Transverse colon (tissue), 4 donors: ENCODE measurements around the gene KIAA0586. TPM values are rescaled to one million over a fixed set of nuclear protein-coding genes. Genes with fewer than 3 reads are reported as not detected.

Experiments
- DNase-seq: peaks from one replicate; pipeline ENCODE4 v3.0.0-alpha.2; 2019
- H3K27ac ChIP-seq, 4 donors: fragments of 200-600 bp; sonication (generic); 2 replicates each; pipeline ENCODE4 v1.5.1; 2016 to 2018; ENCODE audit warnings: inconsistent platforms in 4 of 4
- H3K27me3 ChIP-seq: fragments of 200-600 bp; sonication (generic); 2 replicates; pipeline ENCODE4 v1.5.1; 2017; ENCODE audit warnings: inconsistent platforms
- H3K36me3 ChIP-seq, 4 donors: fragments of 200-600 bp; sonication (generic); 2 replicates each; pipeline ENCODE4 v1.5.1; 2017 to 2019; ENCODE audit warnings: inconsistent platforms in 4 of 4
- H3K4me1 ChIP-seq, 4 donors: fragments of 200-600 bp; sonication (generic); 2 replicates each; pipeline ENCODE4 v1.5.1; 2017 to 2020; ENCODE audit warnings: inconsistent platforms in 4 of 4
- H3K4me3 ChIP-seq, 4 donors: fragments of 200-600 bp; sonication (generic); 1 replicate in 1 of 4; 2 replicates in 3 of 4; pipeline versions ENCODE4 v1.5.1 to v1.6.1; 2017 to 2019; ENCODE audit warnings: inconsistent platforms in 4 of 4
- H3K9me3 ChIP-seq, 2 donors: fragments of 200-600 bp; sonication (generic); 2 replicates each; pipeline ENCODE4 v1.5.1; 2017 to 2019; ENCODE audit warnings: inconsistent platforms in 2 of 2
- EP300 ChIP-seq: sonication (generic); formaldehyde crosslinking; IDR thresholded peaks from one replicate; pipeline ENCODE4 v1.6.1; 2017; ENCODE audit warnings: antibody characterized with exemption, low read depth
- POLR2A ChIP-seq: fragments of 450-650 bp; IDR thresholded peaks from one replicate; pipeline ENCODE4 v1.6.1; 2016; ENCODE audit warnings: antibody characterized with exemption, mild to moderate bottlenecking, moderate library complexity
- POLR2AphosphoS5 ChIP-seq, 3 donors: sonication (generic); formaldehyde crosslinking; IDR thresholded peaks; one replicate each; pipeline ENCODE4 v1.6.1; 2016; ENCODE audit warnings: antibody characterized with exemption in 3 of 3
- WGBS, 2 donors: methylation state at CpG; one replicate each; pipeline ENCODE4 v1.1.5; 2018; ENCODE audit warnings: low coverage in 1 of 2; 5-methylcytosine and 5-hydroxymethylcytosine counted together
- in situ Hi-C, 4 donors: fragments of 200-750 bp; cut with MboI; loops; one replicate each; pipeline versions ENCODE4 v1.15.0 to v1.15.1; 2017; ENCODE audit warnings: low sequenced_read_pairs in 3 of 4, low pct_ligation_motif_present in 1 of 4, low pct_unique_long_range_greater_than_20kb in 1 of 4
- intact Hi-C: fragments of 100-400 bp; cut with DNase I; formaldehyde crosslinking; loops from one replicate; pipeline ENCODE4 v1.15.1; 2023; ENCODE audit warnings: low total_unique reads
- total RNA-seq, 4 donors: library from RNA; depleted of rRNA; stranded (reverse); fragments of >200 nt; gene quantifications; one replicate each; pipeline ENCODE4 v1.1.0, GENCODE V29; 2016
- TF ChIP-seq, protein P1 (sequence below), 5 experiments: fragments of 200-600 bp in 3 of 5; fragments of 450-650 bp in 2 of 5; sonication (generic) in 3 of 5; IDR thresholded peaks; 1 replicate in 2 of 5; 2 replicates in 3 of 5; pipeline ENCODE4 v1.5.1; 2016 to 2017; ENCODE audit warnings: antibody characterized with exemption in 5 of 5, inconsistent platforms in 3 of 5, mild to moderate bottlenecking in 2 of 5, moderate library complexity in 1 of 5

Gene KIAA0586
- total RNA-seq, 4 donors from 2014 or later: 9.4 to 17.8 (median 12.5) TPM

GRCh38 chr14:58571769-58572472, 144.4 kb downstream of the KIAA0586 start:
- no peaks in the 10 kb centered on the region for H3K27me3 ChIP-seq
- no peaks in the 10 kb centered on the region for H3K4me1 ChIP-seq
- no peaks in the 10 kb centered on the region for H3K36me3 ChIP-seq
- no peak overlapping the region for H3K4me3 ChIP-seq
- in situ Hi-C loops: no loop called here
- no peaks in the 10 kb centered on the region for H3K9me3 ChIP-seq
- TF ChIP-seq POLR2AphosphoS5 (IDR thresholded peaks at IDR 0.05) (peak in 1 of 3 donors; percentile 11), POLR2A (no peak), EP300 (no peak)
- TF ChIP-seq, protein P1, sequence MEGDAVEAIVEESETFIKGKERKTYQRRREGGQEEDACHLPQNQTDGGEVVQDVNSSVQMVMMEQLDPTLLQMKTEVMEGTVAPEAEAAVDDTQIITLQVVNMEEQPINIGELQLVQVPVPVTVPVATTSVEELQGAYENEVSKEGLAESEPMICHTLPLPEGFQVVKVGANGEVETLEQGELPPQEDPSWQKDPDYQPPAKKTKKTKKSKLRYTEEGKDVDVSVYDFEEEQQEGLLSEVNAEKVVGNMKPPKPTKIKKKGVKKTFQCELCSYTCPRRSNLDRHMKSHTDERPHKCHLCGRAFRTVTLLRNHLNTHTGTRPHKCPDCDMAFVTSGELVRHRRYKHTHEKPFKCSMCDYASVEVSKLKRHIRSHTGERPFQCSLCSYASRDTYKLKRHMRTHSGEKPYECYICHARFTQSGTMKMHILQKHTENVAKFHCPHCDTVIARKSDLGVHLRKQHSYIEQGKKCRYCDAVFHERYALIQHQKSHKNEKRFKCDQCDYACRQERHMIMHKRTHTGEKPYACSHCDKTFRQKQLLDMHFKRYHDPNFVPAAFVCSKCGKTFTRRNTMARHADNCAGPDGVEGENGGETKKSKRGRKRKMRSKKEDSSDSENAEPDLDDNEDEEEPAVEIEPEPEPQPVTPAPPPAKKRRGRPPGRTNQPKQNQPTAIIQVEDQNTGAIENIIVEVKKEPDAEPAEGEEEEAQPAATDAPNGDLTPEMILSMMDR (IDR thresholded peaks at IDR 0.05): no peak
- no peak for DNase-seq
- intact Hi-C loops: no loop called here
- H3K27ac ChIP-seq: peak overlapping the region in 3 of 4 donors; percentile 0 to 29 (median 14)
- WGBS, 2 donors: 50 to 53% methylated on average over 6 to 9 of the region's 9 CpGs

DNA sequence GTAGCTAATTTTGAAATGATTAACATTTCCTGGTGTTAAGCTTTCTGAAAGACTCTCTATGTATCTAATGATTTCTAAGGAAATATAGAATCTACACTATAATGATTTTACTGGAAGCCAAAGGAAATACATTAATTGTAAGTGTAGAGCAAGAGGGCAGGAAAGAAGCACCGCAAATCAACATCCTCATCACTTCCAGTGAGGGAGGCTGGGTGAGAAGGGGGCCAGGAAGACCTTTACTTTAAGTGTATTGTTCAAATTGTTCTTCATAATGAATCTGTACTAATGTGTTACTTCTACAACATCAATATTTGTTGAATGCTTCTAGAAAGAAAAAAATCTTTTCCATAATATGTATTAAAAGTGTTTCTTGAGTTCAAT, 144.9 kb downstream of the KIAA0586 start:
- in situ Hi-C loops: no loop called here
- Histone ChIP-seq H3K4me3 (no peak overlapping the region), H3K36me3 (no peaks in the 10 kb centered on the region), H3K27ac (peak overlapping the region in 2 of 4 donors; percentile 14 to 29), H3K27me3 (no peaks in the 10 kb centered on the region), H3K4me1 (no peaks in the 10 kb centered on the region), H3K9me3 (no peaks in the 10 kb centered on the region)
- TF ChIP-seq EP300 (no peak), POLR2A (no peak), POLR2AphosphoS5 (IDR thresholded peaks at IDR 0.05) (no peak)
- TF ChIP-seq, protein P1 (IDR thresholded peaks at IDR 0.05): no peak
- intact Hi-C loops: no loop called here
- no peak for DNase-seq
- 73 to 80% methylated on average over 1 of the region's 1 CpG for WGBS, 2 donors

- no peak for DNase-seq
- TF ChIP-seq, protein P1 (IDR thresholded peaks at IDR 0.05): no peak
- TF ChIP-seq EP300 (no peak), POLR2AphosphoS5 (IDR thresholded peaks at IDR 0.05) (no peak), POLR2A (no peak)
- H3K36me3 ChIP-seq: no peaks in the 10 kb centered on the region
- no peaks in the 10 kb centered on the region for H3K9me3 ChIP-seq
- 84 to 87% methylated on average over 2 of the region's 2 CpGs for WGBS, 2 donors
- intact Hi-C loops: no loop called here
- no peaks in the 10 kb centered on the region for H3K27me3 ChIP-seq
- no peaks in the 10 kb centered on the region for H3K4me1 ChIP-seq
- in situ Hi-C loops: no loop called here
- H3K4me3 ChIP-seq: no peak overlapping the region
- H3K27ac ChIP-seq: peak overlapping the region in 2 of 4 donors; percentile 14 to 29
Measured at GRCh38 chr14:58572863-58573262, 145.3 kb downstream of the KIAA0586 start.

DNA sequence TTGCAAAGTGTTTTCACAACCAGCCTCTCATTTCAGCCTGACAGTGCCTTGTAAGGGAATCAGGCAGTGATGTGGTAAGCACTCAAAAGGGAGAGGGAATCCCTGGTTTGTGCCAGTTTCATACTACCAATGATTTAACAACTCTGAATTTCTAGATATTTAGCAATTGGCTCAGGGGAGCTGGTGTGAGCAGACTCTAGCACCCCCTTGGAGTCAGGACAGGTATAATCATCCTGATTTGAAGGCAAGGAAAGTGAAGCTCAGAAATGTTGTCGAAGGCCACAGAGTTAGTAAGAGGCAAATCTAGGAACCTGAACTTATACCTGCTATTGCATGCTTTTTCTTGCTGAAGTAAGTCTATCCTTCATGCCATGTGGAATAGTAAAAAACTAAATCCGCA, 147.1 kb downstream of the KIAA0586 start:
- WGBS, 2 donors: 90 to 98% methylated on average over 2 of the region's 2 CpGs
- no peak overlapping the region for H3K4me3 ChIP-seq
- intact Hi-C loops: no loop called here
- H3K4me1 ChIP-seq: no peaks in the 10 kb centered on the region
- TF ChIP-seq POLR2A (no peak), POLR2AphosphoS5 (IDR thresholded peaks at IDR 0.05) (no peak), EP300 (no peak)
- TF ChIP-seq, protein P1 (IDR thresholded peaks at IDR 0.05): no peak
- H3K27ac ChIP-seq: no peak overlapping the region
- no peak for DNase-seq
- H3K36me3 ChIP-seq: no peaks in the 10 kb centered on the region
- no peaks in the 10 kb centered on the region for H3K27me3 ChIP-seq
- in situ Hi-C loops: no loop called here
- no peaks in the 10 kb centered on the region for H3K9me3 ChIP-seq
